HG03280 (cell line): Measurements from ENCODE around the gene CHRNA1.

Experiments
- ATAC-seq: cut with Tn5 transposase; IDR thresholded peaks from one replicate; pipeline ENCODE4 v1.9.1; 2021; ENCODE audit warnings: mild to moderate bottlenecking, moderate library complexity; ENCODE audit not compliant: unreplicated experiment

Gene CHRNA1

DNA sequence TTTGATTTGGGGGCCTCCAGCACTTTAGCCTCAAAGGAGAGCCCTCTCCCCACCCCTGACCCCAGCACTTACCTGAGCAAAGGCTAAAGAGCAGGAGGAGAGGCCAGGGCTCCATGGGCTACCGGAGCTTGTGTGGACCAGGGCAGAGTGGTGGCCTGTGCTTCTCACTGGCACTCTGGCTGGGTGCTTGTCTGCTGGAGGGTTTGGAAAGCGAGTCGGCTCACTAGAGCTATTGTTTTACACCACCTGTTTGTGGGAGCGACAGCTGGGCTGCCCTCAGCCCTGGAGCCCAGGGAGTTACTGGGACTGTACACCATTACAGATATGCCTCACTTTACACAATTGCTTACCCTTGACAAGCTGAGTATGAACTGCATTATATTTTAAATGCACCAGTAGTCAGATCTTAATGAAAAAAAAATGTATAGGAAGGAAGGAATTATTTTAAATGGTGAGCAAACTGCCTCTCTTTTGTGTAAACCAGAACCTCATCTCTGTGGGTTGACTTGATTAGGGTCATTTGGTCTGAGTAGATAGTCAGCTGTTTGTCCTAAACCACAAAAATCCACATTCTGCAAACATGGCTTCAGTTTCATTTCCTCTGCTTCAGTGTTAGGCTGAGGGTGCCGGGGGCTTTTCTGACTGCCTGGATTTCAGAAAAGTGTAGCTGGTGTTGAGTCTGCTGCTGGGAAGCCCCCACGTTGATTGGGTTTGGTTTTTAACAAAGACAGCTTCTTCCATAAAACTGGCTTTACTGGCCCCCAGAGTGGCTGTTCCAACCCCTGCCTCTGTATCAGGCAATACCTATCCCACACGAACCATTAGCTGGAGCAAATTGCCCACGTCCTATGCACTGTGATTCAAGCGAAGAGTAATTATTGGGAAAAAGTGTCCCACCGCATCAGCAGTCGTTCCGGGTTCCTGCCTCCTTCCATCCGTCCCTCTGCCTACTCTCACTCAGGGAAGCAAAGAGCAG, at the start of gene CHRNA1:
CHRNA1 (minus strand) TSS at position 193 of the 976 bp plus-strand sequence; CDS start at position 115, 78 bp downstream.
- no peak for ATAC-seq

DNA sequence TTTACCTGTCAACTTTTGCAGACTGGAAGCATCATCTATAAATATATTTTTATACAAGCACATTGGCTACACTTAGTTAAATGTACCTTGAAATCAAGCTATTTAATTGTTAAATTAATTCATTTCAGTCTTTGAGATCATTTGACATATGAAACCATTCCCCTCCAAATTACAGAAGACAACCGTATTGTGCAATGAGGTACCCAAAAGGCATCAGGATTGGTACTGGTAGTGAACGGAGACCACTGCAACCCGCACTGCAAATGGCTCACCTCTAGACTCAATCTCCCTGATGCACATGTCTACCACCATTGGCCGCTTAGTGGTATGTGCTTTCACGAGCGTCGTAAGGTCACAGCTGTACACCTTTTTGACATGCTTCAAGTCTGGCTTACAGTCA, 47.8 kb upstream of the CHRNA1 start:
- ATAC-seq = no peak

- no peak for ATAC-seq
These were observed 43.7 kb upstream of the CHRNA1 start for GRCh38 chr2:174807931-174808330.

DNA sequence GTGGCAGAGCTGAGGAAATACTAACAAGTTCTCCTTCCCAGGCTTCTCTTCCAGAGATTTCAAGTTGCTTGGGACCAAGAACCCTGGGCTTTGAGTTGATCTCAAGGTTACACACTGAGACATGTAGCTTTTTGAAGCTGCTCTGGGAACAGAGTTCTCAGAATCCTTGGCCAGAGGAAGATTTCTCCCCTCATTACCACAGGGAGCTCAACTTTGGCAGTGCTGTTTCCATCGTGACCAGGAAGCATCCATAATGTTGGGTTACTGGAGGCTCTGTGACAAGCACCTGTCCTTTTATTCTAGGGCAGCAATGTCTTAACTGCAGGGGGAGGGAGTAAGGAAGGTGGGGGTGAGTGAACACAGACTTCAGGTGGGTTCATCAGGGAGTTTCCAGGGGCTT, 41.5 kb upstream of the CHRNA1 start:
- ATAC-seq = no peak

- no peak for ATAC-seq
These were observed 38.2 kb upstream of the CHRNA1 start for GRCh38 chr2:174802459-174802858.

- ATAC-seq = no peak
These were observed 36.3 kb upstream of the CHRNA1 start for GRCh38 chr2:174800436-174801205.

- ATAC-seq = no peak
These were observed 34.5 kb upstream of the CHRNA1 start for GRCh38 chr2:174798801-174799200.

- ATAC-seq = no peak
These were observed 33.6 kb upstream of the CHRNA1 start for GRCh38 chr2:174797781-174798276.

DNA sequence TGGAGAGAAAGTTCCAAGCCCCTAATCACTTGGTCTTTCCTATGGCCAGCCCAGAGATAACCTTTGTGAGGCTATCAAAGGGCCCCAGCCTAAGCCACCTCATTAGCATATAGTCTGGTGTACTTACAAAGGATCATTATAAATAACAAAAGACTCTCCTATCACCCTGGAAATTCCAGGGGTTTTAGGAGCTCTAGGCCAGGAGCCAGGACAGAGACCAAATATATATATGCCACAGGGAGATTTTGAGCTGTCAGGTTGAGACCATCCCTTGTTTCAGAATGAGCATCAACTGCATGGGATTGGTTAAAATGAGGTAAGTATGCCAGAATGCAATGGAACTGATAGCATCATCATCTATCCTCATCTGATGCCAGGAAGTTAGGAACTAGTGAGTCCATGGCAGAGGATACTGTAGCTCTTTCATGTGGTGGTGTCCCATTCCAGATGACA, 32.1 kb upstream of the CHRNA1 start:
- ATAC-seq = no peak

DNA sequence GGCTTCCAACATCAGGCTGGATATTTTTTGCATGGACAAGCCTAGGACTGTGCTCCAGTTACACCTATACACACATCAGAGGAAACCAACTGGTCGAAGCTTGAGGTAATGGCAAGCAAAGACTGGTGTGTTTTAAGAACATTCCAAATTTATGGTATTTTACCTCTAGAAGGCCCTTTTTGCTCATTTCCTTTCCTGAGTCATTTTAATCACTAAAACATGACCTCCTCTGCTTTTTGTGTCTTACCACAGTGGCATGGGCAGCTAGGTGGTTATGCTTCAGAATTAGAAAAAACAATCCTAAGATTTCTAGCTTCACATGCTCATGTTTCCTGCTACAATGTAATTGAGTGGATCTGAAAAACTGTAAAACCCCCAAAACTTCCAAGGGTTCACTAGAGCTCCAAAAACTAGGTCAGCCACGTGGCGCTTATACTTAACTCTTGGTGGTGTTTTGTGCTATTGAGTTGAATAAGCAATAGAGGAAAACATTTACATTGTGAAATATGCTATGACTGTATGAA, 30.6 kb upstream of the CHRNA1 start:
- ATAC-seq = no peak

DNA sequence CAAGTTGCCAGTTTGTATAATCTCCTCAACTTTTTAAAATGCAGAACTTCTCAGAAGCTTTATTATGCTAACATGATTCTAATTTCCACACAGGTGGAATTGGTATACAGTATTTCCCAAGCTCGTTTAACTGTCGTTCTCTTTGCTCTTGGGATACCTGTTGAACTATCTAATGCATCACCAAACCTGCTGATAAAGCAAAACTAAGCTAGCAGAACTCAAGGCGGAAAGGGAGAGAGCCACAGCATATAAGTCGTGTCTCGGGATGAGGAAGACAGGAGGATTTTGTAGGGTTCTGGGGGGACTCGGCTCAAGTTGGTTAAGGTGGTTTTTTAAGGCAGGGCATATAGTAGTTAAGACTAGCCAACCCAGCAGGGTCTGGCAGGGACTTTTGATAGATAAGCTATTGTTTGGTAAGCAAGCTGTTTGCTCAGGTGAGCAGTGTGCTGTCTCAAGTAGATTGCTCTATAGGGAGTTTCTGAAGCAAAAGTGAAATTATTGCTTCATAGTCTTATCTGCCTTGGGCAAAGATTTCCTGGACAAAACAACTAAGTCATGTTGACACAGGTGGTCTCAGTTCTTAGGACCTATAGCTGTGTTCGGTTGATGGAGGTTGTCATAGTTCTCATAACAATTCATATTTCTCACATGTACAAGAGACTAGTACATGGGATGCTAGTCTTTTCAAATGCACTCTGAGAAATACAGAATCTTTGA, 28.2 kb upstream of the CHRNA1 start:
- no peak for ATAC-seq

DNA sequence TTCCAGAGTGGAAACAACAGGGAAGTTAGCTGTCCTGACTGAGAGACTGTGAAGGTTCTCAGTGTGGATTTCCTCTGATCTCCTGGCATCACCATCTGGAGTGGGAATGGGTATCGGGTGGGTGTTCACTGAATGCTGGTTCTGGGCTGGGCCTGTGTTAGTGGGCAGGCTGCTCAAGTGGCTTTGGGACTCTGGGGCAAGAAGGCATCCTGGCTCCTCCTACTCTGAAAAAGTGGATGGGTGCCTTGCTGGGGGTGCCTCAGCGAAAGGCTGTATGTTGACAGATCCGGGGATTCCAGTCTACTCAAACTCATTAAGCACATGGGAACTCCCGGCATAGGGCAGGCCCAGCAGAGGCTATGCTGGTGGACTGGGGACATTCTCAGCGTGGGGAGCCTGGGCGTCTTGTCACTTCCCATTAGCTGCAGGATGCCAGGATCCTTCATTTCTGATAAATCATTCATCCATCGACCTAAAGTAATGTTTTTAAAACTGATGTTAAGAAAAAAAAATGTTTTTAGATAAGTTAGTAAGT, 27.5 kb upstream of the CHRNA1 start:
- no peak for ATAC-seq

GRCh38 chr2:174791020-174791419, 26.7 kb upstream of the CHRNA1 start:
- no peak for ATAC-seq

DNA sequence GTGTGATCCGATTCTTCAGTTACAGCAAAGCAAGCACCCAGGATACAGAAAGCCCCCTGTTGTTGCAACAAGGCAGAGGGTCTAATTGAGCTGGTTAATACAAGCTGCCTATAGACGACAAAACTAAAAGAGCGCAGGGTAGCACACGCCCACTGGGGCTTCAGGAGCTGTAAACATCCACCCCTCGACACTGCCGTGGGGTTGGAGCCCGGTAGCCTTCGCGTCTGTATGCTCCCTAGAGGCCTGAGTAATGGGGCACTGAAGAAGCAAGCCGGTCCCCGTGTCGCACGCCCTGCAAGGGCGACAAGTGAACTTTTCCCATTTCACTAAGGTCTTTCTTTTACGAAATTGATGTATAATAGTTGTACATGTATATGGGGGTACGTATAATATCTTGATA, 24.7 kb upstream of the CHRNA1 start:
- ATAC-seq = no peak

- ATAC-seq = no peak
These were observed 24.1 kb upstream of the CHRNA1 start for GRCh38 chr2:174788291-174788929.

DNA sequence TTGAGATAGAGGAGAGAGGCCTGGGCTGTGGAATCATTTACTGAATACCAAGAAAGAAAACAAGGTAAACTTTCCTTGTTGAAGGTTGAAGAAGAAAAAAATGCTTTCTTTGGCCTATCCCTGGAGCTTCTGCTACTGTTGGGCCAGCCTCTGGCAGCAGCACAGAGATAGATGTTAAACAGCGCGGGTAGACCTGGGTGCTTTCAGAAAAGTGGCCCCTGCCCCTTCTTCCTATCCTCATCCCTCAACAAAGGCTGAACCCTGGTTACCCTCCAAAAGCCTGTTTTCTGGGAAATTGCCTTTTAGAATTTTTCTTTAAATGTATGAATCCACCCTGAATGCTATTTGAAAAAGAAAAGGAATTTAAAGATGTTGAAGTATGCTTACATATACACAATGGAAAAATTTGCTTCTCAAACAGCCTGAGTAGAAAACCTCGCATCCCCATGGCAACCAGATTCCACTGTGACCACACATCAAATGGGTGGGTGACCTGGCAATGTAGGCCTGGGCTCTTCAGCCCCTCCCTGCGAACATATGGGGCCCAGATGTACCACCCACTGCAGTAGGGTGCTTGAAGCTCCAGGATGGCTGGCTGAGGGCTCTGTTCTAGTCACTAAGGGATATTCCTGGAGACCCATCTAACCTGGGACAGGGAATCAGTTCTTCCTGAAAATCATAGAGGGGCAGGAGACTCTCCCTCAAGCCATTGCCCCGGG, 23.4 kb upstream of the CHRNA1 start:
- ATAC-seq = no peak

DNA sequence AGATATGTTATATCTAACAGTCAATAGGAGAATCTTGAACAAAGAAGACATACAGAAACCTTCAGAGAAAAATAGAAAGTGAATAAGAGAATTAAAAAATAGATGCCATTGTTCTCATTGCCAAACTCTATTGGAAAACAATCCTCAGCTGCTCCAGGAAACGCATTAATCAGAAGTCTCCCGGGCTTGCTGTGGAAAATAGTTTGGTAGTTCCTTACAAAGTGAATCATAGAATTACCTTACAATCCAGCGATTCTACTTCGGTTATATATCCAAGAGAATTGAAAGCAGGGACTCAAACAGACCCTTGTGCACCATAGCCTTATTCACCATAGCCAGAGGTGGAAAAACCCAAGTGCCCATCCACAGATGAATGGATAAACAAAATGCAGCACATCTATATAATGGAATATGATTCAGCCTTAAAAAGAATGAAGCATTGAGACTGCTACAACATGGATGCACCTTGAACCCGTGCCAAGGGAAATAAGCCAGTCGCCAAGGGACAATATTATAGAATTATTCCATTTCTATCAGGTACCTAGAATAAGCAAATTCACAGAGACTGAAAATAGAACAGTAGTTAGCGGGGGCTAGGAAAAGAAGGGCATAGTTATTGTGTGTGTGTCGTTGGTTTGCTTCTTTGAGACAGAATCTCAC, 21.9 kb upstream of the CHRNA1 start:
- ATAC-seq = no peak

- ATAC-seq = no peak
These were observed 21.2 kb upstream of the CHRNA1 start for GRCh38 chr2:174785481-174785880.

- no peak for ATAC-seq
These were observed 20.6 kb upstream of the CHRNA1 start for GRCh38 chr2:174784909-174785308.
